HFFc6 (cell line): ENCODE results near the gene CXADR. TPM values are rescaled to one million over a fixed set of nuclear protein-coding genes. Genes with fewer than 3 reads are reported as not detected.
A peak's percentile ranks its signal among the peaks of the same experiment; 100 is the strongest.
"Not testable (repeated sequence)": the region's sequence is repeated elsewhere in the genome, so short reads cannot be mapped to it uniquely, and the experiment has no call there.

Source experiments
- DNase-seq: peaks from one replicate; pipeline ENCODE4 v3.0.0-alpha.2; 2018
- H3K27ac Mint-ChIP-seq: 2 replicates; pipeline ENCODE4 v1.8.0; 2020; ENCODE audit warnings: mild to moderate bottlenecking, mixed read lengths
- H3K27me3 Mint-ChIP-seq: 2 replicates; pipeline ENCODE4 v1.8.0; 2021; ENCODE audit warnings: mild to moderate bottlenecking, moderate library complexity, mixed read lengths; ENCODE audit not compliant: insufficient read depth
- H3K36me3 Mint-ChIP-seq: 2 replicates; pipeline ENCODE4 v1.8.0; 2021; ENCODE audit warnings: low read depth, mixed read lengths
- H3K4me1 Mint-ChIP-seq: 2 replicates; pipeline ENCODE4 v1.8.0; 2020; ENCODE audit warnings: low read depth, mixed read lengths
- H3K4me3 Mint-ChIP-seq: 2 replicates; pipeline ENCODE4 v1.8.0; 2020; ENCODE audit warnings: mild to moderate bottlenecking, moderate library complexity, mixed read lengths
- H3K9me3 Mint-ChIP-seq: 2 replicates; pipeline ENCODE4 v1.8.0; 2020; ENCODE audit warnings: mild to moderate bottlenecking, mixed read lengths
- CTCF ChIP-seq: fragments of 200-600 bp; sonication (generic); IDR thresholded peaks from 2 replicates; pipeline ENCODE4 v1.5.0; 2021; ENCODE audit warnings: antibody characterized with exemption, mild to moderate bottlenecking
- total RNA-seq, 6 experiments: library from RNA; stranded (reverse); fragmentation: NEBNext Ultra II Directional; extraction: Animal tissue kit (Norgen Biotek cat#: 25700); gene quantifications; 2 replicates in 1 of 6; 3 replicates in 5 of 6; pipeline ENCODE4 v1.2.3, GENCODE V29; 2021

Gene CXADR
- total RNA-seq, 6 experiments from 2014 or later, result 0.05 to 0.28 (median 0.09) TPM; not detected in 2

DNA sequence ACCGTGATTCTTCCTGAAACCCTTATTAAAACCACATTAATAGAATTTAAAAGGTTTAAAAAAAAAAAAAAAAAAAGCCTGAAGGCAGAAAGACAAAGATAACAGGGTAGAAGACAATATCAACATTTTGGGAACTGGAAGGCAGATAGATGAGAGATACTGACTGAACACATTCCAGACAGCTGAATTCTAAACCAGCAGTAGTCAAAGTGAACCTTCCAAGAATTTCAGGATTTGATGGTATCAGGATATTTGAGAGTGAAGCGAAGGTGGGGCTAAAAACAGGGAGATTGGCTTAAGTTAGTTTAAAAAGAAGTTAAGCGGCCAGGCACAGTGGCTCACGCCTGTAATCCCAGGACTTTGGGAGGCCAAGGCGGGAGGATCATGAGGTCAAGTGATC is 5.3 kb upstream of the CXADR start:
- Mint-ChIP-seq H3K27me3 (peaks cover 7% of the 10 kb centered on the region; the same call in 1 of the 2 replicates), H3K36me3 (no peaks in the 10 kb centered on the region), H3K9me3 (peaks cover 4% of the 10 kb centered on the region), H3K4me1 (peaks cover 16% of the 10 kb centered on the region), H3K4me3 (no peak overlapping the region), H3K27ac (no peak overlapping the region)
- DNase-seq, result no peak
- no peak for TF ChIP-seq CTCF

DNA sequence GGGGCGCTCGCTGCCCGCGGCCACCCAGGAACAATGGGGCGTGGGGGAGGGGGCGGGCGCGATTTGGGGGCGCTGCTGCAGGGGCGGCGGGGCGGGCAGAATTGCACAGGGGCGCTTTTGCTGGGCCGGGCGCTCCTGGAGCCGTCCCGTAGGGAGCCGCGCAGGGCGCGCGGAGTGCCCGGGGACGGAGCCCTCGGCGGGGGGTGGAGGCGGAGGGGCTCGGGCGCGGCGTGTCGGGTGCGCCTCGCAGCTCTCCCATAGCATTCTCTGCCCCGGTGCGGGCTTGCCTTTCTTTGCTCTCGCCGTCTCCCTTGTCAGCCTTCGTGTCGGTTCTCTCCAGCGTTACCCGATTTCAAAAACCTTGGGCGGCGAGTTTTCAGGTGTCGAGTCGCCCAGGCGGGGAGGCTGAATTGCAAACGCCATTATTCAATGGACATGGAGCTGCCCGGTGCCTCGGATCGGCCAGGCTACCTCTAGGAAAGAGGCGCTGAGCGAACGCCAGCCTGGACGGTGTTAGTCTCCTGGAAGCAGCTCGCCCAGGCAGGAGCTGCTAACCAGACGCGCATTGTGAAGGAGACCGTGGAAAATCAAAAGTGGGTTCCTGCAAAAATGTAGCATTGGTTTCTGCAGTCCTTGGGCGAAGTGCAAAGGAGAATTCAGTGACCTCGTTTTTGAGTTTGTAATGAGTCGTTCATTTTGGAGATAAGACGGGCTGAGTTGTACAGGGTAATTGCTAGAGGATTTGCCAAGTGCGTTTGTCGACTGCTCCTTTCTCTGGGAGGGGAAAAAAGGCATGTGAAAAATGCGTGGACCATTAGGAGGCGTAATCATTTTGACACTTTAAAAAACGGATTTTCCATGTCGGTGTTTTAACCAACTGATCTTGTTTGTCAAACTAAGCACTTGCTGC is 626 bp downstream of the CXADR start:
- Mint-ChIP-seq H3K27me3 (peaks cover 3% of the 10 kb centered on the region; the same call in 1 of the 2 replicates), H3K27ac (no peak overlapping the region), H3K4me3 (peak overlapping the region; percentile 78), H3K4me1 (peaks cover 23% of the 10 kb centered on the region), H3K9me3 (no peaks in the 10 kb centered on the region), H3K36me3 (no peaks in the 10 kb centered on the region)
- TF ChIP-seq CTCF, result no peak
- DNase-seq, result no peak

GRCh38 chr21:17514124-17514845 is 1.4 kb downstream of the CXADR start:
- no peak for DNase-seq
- Mint-ChIP-seq H3K4me1 (peaks cover 23% of the 10 kb centered on the region), H3K27ac (no peak overlapping the region), H3K27me3 (peaks cover 3% of the 10 kb centered on the region; the same call in 1 of the 2 replicates), H3K9me3 (no peaks in the 10 kb centered on the region), H3K36me3 (no peaks in the 10 kb centered on the region), H3K4me3 (peak overlapping the region; percentile 78; the same call in 1 of the 2 replicates)
- no peak for TF ChIP-seq CTCF

GRCh38 chr21:17517008-17517407 is 4.2 kb downstream of the CXADR start:
- not testable (repeated sequence) for H3K27me3 Mint-ChIP-seq

DNA sequence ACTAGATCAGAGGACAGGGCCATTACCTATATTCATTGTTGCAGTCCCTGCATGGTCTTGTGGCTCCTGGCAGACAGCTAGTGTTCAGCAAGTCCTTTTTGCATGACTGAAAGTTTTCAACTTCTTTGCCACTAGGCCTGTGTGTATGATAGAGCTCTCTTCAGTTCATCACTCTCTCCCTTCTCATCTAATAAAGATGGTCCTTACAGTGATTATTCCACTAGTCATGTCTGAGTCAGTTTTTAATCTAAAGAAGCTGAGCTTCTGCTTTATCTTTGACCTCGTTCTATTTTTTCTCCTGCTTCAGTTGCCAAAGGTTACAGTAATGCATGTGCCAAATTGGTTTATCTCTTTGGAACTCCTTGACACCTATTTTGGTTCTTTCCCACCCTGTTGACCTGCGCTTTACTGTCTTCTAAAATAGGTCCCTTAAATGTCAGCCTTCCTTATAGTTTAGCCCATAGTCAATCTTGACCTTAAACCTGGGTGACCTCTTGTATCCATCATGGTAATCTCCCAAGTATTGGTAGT is 6.4 kb downstream of the CXADR start:
- Mint-ChIP-seq H3K4me1 (peaks cover 1% of the 10 kb centered on the region), H3K9me3 (no peaks in the 10 kb centered on the region), H3K36me3 (no peaks in the 10 kb centered on the region), H3K4me3 (no peak overlapping the region), H3K27me3 (peaks cover 1% of the 10 kb centered on the region; the same call in 1 of the 2 replicates), H3K27ac (no peak overlapping the region)
- no peak for TF ChIP-seq CTCF
- no peak for DNase-seq

More at GRCh38 chr21:17517008-17517407, 4.2 kb downstream of the CXADR start:
- H3K36me3 Mint-ChIP-seq, DNase-seq, H3K27ac Mint-ChIP-seq, H3K4me3 Mint-ChIP-seq, H3K9me3 Mint-ChIP-seq: not testable (repeated sequence)
- peaks cover 16% of the 10 kb centered on the region for H3K4me1 Mint-ChIP-seq
